ENCODE results near the gene RIC3.

GRCh38 chr11:8091721-8092120 is 77.1 kb downstream of the RIC3 start:
- TF ChIP-seq EZH2 (IDR thresholded peaks at IDR 0.05; ENCODE audit: borderline replicate concordance, low read length), result no peak
- TF ChIP-seq CTCF (conservative IDR thresholded peaks at IDR 0.05 in 1 of 2, IDR thresholded peaks at IDR 0.05 in 1 of 2; ENCODE audit: extremely low read depth in 1 of 2, insufficient read depth in 1 of 2, low read depth in 1 of 2, low read length in 2 of 2), result no peak

All from mammary epithelial cell (primary cell).